H1 (cell line): ENCODE results near the gene MTMR4. TPM values are rescaled to one million over a fixed set of nuclear protein-coding genes. Genes with fewer than 3 reads are reported as not detected.

Source experiments
- CHD7 ChIP-seq: fragments of 300-600 bp; sonication (generic); IDR thresholded peaks from 2 replicates; pipeline ENCODE4 v1.7.1; 2012; ENCODE audit warnings: low read length, moderate library complexity, mild to moderate bottlenecking, inconsistent platforms; ENCODE audit not compliant: insufficient replicate concordance
- polyA plus RNA-seq, 7 experiments: library from polyadenylated mRNA; depleted of rRNA in 3 of 7; stranded (reverse) in 5 of 7; unstranded in 2 of 7; fragments of >200 nt in 5 of 7; fragments of 200-250 nt in 2 of 7; gene quantifications; 1 replicate in 5 of 7; 2 replicates in 1 of 7; 4 replicates in 1 of 7; pipeline versions ENCODE4 v1.2.1 to v1.2.3, GENCODE V29; 2011 to 2013; ENCODE audit warnings: missing spikeins in 2 of 7, mixed read lengths in 2 of 7
- total RNA-seq: library from RNA; stranded (reverse); fragmentation: NEBNext Ultra II Directional; extraction: Animal tissue kit (Norgen Biotek cat#: 25700); gene quantifications from 2 replicates; pipeline ENCODE4 v1.2.1, GENCODE V29; 2021

Gene MTMR4
- total and polyA plus RNA-seq, 2 of the 8 experiments (the other 6 are each of a cell fraction or from before 2014, with no cell fraction given): 15.9 to 39.2 TPM

- TF ChIP-seq CHD7: no peak
These were observed 19.3 kb upstream of the MTMR4 start (continued) for GRCh38 chr17:58533616-58534188.
